K562 (cell line): ENCODE measurements around the gene WDR86. TPM values are rescaled to one million over a fixed set of nuclear protein-coding genes. Genes with fewer than 3 reads are reported as not detected.
A peak's percentile ranks its signal among the peaks of the same experiment; 100 is the strongest.

Source experiments
- CEBPG ChIP-seq, 3 experiments: fragments of 200-800 bp in 1 of 3; sonication (Bioruptor generic) in 1 of 3; sonication (generic) in 1 of 3; formaldehyde crosslinking in 1 of 3; IDR thresholded peaks in 2 of 3; conservative IDR thresholded peaks in 1 of 3; 2 replicates each; pipeline versions ENCODE4 v1.6.1 to v1.8.0; 2016 to 2022; ENCODE audit warnings: missing compliant biosample characterization in 2 of 3, missing genetic modification characterization in 2 of 3, mild to moderate bottlenecking in 1 of 3, missing genetic modification reagents in 1 of 3
- DPF2 ChIP-seq: fragments of 450-650 bp; IDR thresholded peaks from 2 replicates; pipeline ENCODE4 v1.6.1; 2016
- EHMT2 ChIP-seq: fragments of 450-650 bp; IDR thresholded peaks from 2 replicates; pipeline ENCODE4 v1.6.1; 2018; ENCODE audit warnings: antibody characterized with exemption
- FOXJ2 ChIP-seq: fragments of 200-800 bp; sonication (Bioruptor generic); IDR thresholded peaks from 2 replicates; pipeline ENCODE4 v1.6.1; 2016; ENCODE audit warnings: missing genetic modification characterization, missing compliant biosample characterization
- HDGF ChIP-seq: fragments of 450-650 bp; IDR thresholded peaks from 2 replicates; pipeline ENCODE4 v1.6.1; 2016
- PHB ChIP-seq: fragments of 250-450 bp; sonication (Bioruptor Pico); IDR thresholded peaks from 2 replicates; pipeline ENCODE4 v1.5.0; 2021
- RB1 ChIP-seq: fragments of 450-650 bp; IDR thresholded peaks from 2 replicates; pipeline ENCODE4 v1.6.1; 2017; ENCODE audit warnings: low read depth, mild to moderate bottlenecking
- RBM34 ChIP-seq: fragments of 200-400 bp; formaldehyde crosslinking; IDR thresholded peaks from 2 replicates; pipeline ENCODE4 v1.6.1; 2018; ENCODE audit warnings: low read length, borderline replicate concordance; ENCODE audit not compliant: insufficient read depth
- SPI1 ChIP-seq: IDR thresholded peaks from 2 replicates; pipeline ENCODE4 v1.6.1; 2011; ENCODE audit warnings: low read depth, low read length, control low read depth, borderline replicate concordance
- ZNF175 ChIP-seq: fragments of 200-800 bp; sonication (Bioruptor generic); IDR thresholded peaks from 2 replicates; pipeline ENCODE4 v1.6.1; 2016; ENCODE audit warnings: low read depth, mild to moderate bottlenecking, missing genetic modification characterization, missing compliant biosample characterization
- polyA plus RNA-seq, 8 experiments: library from polyadenylated mRNA; depleted of rRNA in 4 of 8; stranded (reverse) in 5 of 8; unstranded in 3 of 8; fragments of >200 nt; fragmentation: Nextera tagmentation in 2 of 8; fragmentation: Illumina TruSeq in 1 of 8; extraction: Ambion mirVana in 2 of 8; extraction: Trizol in 1 of 8; gene quantifications; 2 replicates each; pipeline versions ENCODE4 v1.2.1 to v1.2.3, GENCODE V29; 2011 to 2014; ENCODE audit warnings: inconsistent platforms in 1 of 8, missing spikeins in 1 of 8
- total RNA-seq, 7 experiments: library from RNA; depleted of rRNA in 6 of 7; stranded (reverse); fragments of >200 nt in 6 of 7; fragmentation: Illumina TruSeq in 2 of 7; extraction: Trizol in 2 of 7; gene quantifications; 2 replicates each; pipeline versions ENCODE4 v1.2.1 to v1.2.3, GENCODE V29; 2011 to 2021; ENCODE audit warnings: low replicate concordance in 1 of 7
- TF ChIP-seq, protein P1 (sequence below): fragments of 250-450 bp; sonication (Bioruptor Pico); IDR thresholded peaks from 2 replicates; pipeline ENCODE4 v1.8.0; 2022; ENCODE audit warnings: moderate library complexity, mild to moderate bottlenecking, inconsistent platforms
- TF ChIP-seq, protein P2 (sequence below): sonication (generic); formaldehyde crosslinking; IDR thresholded peaks from 2 replicates; pipeline ENCODE4 v1.8.0; 2022; ENCODE audit warnings: missing genetic modification reagents, mild to moderate bottlenecking, borderline replicate concordance
- TF ChIP-seq, protein P3 (sequence below): fragments of 450-650 bp; IDR thresholded peaks from 2 replicates; pipeline ENCODE4 v1.6.1; 2016; ENCODE audit warnings: mild to moderate bottlenecking, moderate library complexity

The WDR86 gene
- total and polyA plus RNA-seq, 9 of the 15 experiments (the other 6 are each of a cell fraction or from before 2014, with no cell fraction given) = 0.24 TPM; not detected in 8

DNA sequence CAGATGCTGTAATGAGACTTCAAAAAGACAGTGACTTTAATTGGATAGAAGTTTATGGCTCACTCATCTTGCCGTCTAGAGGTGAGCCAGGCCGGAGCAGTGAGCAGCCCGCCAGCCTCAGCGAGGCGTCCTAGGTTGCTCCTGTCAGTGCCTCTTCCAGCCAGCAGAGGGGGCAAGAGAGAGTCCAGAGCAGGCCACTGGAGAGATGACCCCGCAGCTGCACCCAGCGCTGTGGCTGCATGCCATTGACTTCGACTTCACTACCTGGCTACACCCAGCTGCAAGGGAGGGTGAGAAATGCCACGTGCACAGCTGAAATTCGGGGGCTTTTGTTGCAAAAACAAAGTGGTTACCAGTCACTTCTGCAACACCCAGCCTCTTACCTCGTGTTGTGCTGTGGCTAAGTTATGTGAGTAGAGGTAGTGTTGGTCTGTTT is 41.7 kb downstream of the WDR86 start (continued):
- TF ChIP-seq RBM34 (no peak), DPF2 (no peak), ZNF175 (CRISPR knock-in tag) (no peak), FOXJ2 (tag) (no peak), EHMT2 (no peak), CEBPG (CRISPR knock-in tag; IDR thresholded peaks at IDR 0.05) (no peak), CEBPG (tag; conservative IDR thresholded peaks at IDR 0.05 in 1 of 2, IDR thresholded peaks at IDR 0.05 in 1 of 2) (no peak), PHB (CRISPR knock-in tag) (no peak), HDGF (no peak), SPI1 (no peak), RB1 (peak; percentile 91)
- TF ChIP-seq, protein P1, sequence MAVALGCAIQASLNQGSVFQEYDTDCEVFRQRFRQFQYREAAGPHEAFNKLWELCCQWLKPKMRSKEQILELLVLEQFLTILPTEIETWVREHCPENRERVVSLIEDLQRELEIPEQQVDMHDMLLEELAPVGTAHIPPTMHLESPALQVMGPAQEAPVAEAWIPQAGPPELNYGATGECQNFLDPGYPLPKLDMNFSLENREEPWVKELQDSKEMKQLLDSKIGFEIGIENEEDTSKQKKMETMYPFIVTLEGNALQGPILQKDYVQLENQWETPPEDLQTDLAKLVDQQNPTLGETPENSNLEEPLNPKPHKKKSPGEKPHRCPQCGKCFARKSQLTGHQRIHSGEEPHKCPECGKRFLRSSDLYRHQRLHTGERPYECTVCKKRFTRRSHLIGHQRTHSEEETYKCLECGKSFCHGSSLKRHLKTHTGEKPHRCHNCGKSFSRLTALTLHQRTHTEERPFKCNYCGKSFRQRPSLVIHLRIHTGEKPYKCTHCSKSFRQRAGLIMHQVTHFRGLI (CRISPR knock-in tag) = no peak
- TF ChIP-seq, protein P2, sequence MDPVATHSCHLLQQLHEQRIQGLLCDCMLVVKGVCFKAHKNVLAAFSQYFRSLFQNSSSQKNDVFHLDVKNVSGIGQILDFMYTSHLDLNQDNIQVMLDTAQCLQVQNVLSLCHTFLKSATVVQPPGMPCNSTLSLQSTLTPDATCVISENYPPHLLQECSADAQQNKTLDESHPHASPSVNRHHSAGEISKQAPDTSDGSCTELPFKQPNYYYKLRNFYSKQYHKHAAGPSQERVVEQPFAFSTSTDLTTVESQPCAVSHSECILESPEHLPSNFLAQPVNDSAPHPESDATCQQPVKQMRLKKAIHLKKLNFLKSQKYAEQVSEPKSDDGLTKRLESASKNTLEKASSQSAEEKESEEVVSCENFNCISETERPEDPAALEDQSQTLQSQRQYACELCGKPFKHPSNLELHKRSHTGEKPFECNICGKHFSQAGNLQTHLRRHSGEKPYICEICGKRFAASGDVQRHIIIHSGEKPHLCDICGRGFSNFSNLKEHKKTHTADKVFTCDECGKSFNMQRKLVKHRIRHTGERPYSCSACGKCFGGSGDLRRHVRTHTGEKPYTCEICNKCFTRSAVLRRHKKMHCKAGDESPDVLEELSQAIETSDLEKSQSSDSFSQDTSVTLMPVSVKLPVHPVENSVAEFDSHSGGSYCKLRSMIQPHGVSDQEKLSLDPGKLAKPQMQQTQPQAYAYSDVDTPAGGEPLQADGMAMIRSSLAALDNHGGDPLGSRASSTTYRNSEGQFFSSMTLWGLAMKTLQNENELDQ (CRISPR knock-in tag) = no peak
- TF ChIP-seq, protein P3, sequence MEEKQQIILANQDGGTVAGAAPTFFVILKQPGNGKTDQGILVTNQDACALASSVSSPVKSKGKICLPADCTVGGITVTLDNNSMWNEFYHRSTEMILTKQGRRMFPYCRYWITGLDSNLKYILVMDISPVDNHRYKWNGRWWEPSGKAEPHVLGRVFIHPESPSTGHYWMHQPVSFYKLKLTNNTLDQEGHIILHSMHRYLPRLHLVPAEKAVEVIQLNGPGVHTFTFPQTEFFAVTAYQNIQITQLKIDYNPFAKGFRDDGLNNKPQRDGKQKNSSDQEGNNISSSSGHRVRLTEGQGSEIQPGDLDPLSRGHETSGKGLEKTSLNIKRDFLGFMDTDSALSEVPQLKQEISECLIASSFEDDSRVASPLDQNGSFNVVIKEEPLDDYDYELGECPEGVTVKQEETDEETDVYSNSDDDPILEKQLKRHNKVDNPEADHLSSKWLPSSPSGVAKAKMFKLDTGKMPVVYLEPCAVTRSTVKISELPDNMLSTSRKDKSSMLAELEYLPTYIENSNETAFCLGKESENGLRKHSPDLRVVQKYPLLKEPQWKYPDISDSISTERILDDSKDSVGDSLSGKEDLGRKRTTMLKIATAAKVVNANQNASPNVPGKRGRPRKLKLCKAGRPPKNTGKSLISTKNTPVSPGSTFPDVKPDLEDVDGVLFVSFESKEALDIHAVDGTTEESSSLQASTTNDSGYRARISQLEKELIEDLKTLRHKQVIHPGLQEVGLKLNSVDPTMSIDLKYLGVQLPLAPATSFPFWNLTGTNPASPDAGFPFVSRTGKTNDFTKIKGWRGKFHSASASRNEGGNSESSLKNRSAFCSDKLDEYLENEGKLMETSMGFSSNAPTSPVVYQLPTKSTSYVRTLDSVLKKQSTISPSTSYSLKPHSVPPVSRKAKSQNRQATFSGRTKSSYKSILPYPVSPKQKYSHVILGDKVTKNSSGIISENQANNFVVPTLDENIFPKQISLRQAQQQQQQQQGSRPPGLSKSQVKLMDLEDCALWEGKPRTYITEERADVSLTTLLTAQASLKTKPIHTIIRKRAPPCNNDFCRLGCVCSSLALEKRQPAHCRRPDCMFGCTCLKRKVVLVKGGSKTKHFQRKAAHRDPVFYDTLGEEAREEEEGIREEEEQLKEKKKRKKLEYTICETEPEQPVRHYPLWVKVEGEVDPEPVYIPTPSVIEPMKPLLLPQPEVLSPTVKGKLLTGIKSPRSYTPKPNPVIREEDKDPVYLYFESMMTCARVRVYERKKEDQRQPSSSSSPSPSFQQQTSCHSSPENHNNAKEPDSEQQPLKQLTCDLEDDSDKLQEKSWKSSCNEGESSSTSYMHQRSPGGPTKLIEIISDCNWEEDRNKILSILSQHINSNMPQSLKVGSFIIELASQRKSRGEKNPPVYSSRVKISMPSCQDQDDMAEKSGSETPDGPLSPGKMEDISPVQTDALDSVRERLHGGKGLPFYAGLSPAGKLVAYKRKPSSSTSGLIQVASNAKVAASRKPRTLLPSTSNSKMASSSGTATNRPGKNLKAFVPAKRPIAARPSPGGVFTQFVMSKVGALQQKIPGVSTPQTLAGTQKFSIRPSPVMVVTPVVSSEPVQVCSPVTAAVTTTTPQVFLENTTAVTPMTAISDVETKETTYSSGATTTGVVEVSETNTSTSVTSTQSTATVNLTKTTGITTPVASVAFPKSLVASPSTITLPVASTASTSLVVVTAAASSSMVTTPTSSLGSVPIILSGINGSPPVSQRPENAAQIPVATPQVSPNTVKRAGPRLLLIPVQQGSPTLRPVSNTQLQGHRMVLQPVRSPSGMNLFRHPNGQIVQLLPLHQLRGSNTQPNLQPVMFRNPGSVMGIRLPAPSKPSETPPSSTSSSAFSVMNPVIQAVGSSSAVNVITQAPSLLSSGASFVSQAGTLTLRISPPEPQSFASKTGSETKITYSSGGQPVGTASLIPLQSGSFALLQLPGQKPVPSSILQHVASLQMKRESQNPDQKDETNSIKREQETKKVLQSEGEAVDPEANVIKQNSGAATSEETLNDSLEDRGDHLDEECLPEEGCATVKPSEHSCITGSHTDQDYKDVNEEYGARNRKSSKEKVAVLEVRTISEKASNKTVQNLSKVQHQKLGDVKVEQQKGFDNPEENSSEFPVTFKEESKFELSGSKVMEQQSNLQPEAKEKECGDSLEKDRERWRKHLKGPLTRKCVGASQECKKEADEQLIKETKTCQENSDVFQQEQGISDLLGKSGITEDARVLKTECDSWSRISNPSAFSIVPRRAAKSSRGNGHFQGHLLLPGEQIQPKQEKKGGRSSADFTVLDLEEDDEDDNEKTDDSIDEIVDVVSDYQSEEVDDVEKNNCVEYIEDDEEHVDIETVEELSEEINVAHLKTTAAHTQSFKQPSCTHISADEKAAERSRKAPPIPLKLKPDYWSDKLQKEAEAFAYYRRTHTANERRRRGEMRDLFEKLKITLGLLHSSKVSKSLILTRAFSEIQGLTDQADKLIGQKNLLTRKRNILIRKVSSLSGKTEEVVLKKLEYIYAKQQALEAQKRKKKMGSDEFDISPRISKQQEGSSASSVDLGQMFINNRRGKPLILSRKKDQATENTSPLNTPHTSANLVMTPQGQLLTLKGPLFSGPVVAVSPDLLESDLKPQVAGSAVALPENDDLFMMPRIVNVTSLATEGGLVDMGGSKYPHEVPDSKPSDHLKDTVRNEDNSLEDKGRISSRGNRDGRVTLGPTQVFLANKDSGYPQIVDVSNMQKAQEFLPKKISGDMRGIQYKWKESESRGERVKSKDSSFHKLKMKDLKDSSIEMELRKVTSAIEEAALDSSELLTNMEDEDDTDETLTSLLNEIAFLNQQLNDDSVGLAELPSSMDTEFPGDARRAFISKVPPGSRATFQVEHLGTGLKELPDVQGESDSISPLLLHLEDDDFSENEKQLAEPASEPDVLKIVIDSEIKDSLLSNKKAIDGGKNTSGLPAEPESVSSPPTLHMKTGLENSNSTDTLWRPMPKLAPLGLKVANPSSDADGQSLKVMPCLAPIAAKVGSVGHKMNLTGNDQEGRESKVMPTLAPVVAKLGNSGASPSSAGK = 0 out of 2 replicates have a peak, but pooled peaks have one; percentile 44
